ENCODE data around the gene RALGPS1. TPM values are rescaled to one million over a fixed set of nuclear protein-coding genes. Genes with fewer than 3 reads are reported as not detected.

RALGPS1 gene
- total and polyA plus RNA-seq, 7 donors = 3.9 to 7.7 (median 5.4) TPM

GRCh38 chr9:126982215-126983002 is 67.8 kb downstream of the RALGPS1 start:
- Histone ChIP-seq H3K9me3 (peaks cover 8% of the 10 kb centered on the region), H3K27ac (no peak overlapping the region), H3K4me1 (peaks cover 40% of the 10 kb centered on the region), H3K36me3 (ENCODE audit: insufficient read depth in 1 of 2, low read depth in 1 of 2) (no peaks in the 10 kb centered on the region), H3K4me3 (no peak overlapping the region), H3K27me3 (ENCODE audit: insufficient read depth in 3 of 3, low read length in 2 of 3) (no peaks in the 10 kb centered on the region)
- no peak for ATAC-seq
- no peak for DNase-seq
- WGBS, 3 donors = 93 to 99% (median 95%) methylated on average over 5 of the region's 5 CpGs
- no peak for TF ChIP-seq CTCF (IDR thresholded peaks at IDR 0.05)
- intact Hi-C loops (cut with DNase I) = no loop called here

DNA sequence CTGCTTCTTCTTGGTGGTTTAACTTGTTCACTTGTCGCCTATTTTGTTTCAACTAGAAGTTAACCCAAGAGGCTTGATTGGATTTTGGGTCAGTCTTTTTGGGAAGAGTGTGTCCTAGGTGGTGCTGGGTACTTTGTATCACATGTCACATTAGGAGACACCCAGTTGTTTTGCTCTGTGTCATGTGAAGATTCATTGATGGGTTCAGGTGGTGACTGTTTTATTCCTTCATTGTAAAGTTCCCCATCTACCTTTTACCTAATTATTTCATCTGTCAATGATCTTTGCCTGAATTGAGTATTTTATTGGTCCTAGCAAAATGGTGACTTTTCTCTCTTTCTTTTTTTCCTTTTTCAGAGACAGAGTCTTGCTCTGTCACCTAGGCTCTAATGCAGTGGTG is 69.2 kb downstream of the RALGPS1 start:
- Histone ChIP-seq H3K27ac (peak overlapping the region; percentile 82), H3K9me3 (peaks cover 8% of the 10 kb centered on the region), H3K27me3 (ENCODE audit: insufficient read depth in 3 of 3, low read length in 2 of 3) (no peaks in the 10 kb centered on the region), H3K4me1 (peaks cover 40% of the 10 kb centered on the region), H3K36me3 (ENCODE audit: insufficient read depth in 1 of 2, low read depth in 1 of 2) (no peaks in the 10 kb centered on the region), H3K4me3 (no peak overlapping the region)
- WGBS, 3 donors = 83 to 97% (median 94%) methylated on average over 1 of the region's 1 CpG
- intact Hi-C loops (cut with DNase I) = no loop called here
- ATAC-seq = no peak
- no peak for DNase-seq
- TF ChIP-seq CTCF (IDR thresholded peaks at IDR 0.05) = no peak

GRCh38 chr9:126984969-126985368 is 70.4 kb downstream of the RALGPS1 start:
- no peak overlapping the region for H3K4me3 ChIP-seq
- WGBS, 3 donors = 7 to 17% (median 7%) methylated on average over 3 of the region's 3 CpGs
- H3K27ac ChIP-seq = peak overlapping the region; percentile 82
- peaks cover 48% of the 10 kb centered on the region for H3K4me1 ChIP-seq
- H3K36me3 ChIP-seq (ENCODE audit: insufficient read depth in 1 of 2, low read depth in 1 of 2) = no peaks in the 10 kb centered on the region
- TF ChIP-seq CTCF (IDR thresholded peaks at IDR 0.05) = no peak
- intact Hi-C loops (cut with DNase I) = loop anchor here (5.0 kb wide), 2 partner anchors 37 to 122 kb away; no protein-coding TSS in a partner anchor
- H3K27me3 ChIP-seq (ENCODE audit: insufficient read depth in 3 of 3, low read length in 2 of 3) = no peaks in the 10 kb centered on the region
- ATAC-seq (peak; percentile 81 to 92 (median 90)), DNase-seq (peak; percentile 31 to 81)
- H3K9me3 ChIP-seq = peaks cover 8% of the 10 kb centered on the region

DNA sequence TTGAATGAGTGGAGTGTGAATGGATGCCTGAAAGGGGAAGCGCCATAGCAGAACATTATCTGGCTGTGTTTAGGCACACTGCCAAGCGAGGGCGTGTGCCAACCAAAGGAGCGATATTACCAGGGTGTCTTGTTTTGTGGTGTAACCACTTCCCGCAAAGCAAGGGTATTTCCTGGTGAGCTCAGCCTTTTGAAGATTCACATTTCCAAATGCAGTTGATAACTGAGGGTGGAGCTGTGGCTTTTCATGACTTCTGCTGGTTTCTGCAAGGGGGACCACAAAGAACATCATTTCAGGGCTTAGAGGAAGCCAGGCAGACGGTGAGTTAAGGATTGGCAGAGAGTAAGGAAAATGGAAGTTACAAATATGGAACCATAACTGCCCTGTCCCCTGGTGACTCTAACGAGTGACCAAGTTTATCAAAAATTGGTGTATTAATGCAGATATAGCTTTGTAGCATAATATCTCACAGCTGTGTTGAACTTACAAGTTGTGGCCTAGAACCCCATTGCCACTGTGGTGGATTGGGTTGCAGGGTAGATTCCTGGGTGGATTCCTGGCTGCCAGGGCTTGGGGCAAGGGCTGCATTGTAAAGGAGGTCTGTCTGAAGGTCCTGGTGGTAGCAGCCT is 71.4 kb downstream of the RALGPS1 start:
- TF ChIP-seq CTCF (IDR thresholded peaks at IDR 0.05) = no peak
- no peak overlapping the region for H3K4me3 ChIP-seq
- peak; percentile 63 to 82 (median 78) for ATAC-seq
- H3K27ac ChIP-seq = peak overlapping the region; percentile 82
- intact Hi-C loops (cut with DNase I) = loop anchor here (2.0 to 5.0 kb wide), 3 partner anchors 35 to 121 kb away; no protein-coding TSS in a partner anchor
- H3K4me1 ChIP-seq = peaks cover 52% of the 10 kb centered on the region
- H3K9me3 ChIP-seq = peaks cover 8% of the 10 kb centered on the region
- DNase-seq = peak; percentile 69 to 83
- no peaks in the 10 kb centered on the region for H3K36me3 ChIP-seq (ENCODE audit: insufficient read depth in 1 of 2, low read depth in 1 of 2)
- WGBS, 3 donors = 22 to 32% (median 29%) methylated on average over 7 of the region's 7 CpGs
- H3K27me3 ChIP-seq (ENCODE audit: insufficient read depth in 3 of 3, low read length in 2 of 3) = no peaks in the 10 kb centered on the region
